Measurements from ENCODE around the gene LARGE1. TPM values are rescaled to one million over a fixed set of nuclear protein-coding genes. Genes with fewer than 3 reads are reported as not detected.

Gene LARGE1
- total and polyA plus RNA-seq, 2 experiments from 2014 or later, result 1.5 to 12.8 TPM

DNA sequence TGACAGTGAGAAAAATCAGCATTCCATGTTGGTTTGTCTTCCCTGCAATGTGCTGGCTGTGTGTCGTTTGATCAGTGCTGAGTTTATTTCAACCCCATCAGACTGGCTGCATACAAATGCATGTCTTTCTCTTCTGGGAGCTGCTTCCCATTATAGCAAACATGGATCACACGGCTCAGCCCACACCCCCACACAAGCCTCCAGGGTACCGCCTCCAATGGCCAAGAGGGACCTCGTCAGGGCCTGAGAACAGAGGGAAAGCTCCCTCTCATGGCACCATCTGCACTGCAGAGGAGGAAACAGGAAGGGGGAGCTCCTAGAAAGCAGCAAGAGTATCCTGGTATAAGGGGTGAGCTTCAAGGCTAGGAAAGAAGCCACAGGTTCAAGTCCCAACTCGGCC is 214.2 kb downstream of the LARGE1 start:
- 65 to 70% methylated on average over 5 of the region's 5 CpGs for WGBS, 2 experiments (ENCODE audit: low coverage in 1 of 2, low lambda C conversion rate in 2 of 2, missing lambda C conversion rate in 2 of 2)
- Histone ChIP-seq H3K4me1 (ENCODE audit: insufficient read depth) (no peaks in the 10 kb centered on the region), H3K79me2 (ENCODE audit: insufficient read depth) (no peaks in the 10 kb centered on the region), H3K9me3 (ENCODE audit: low read depth) (no peaks in the 10 kb centered on the region), H3K27me3 (replicated peaks; ENCODE audit: insufficient read depth) (no peaks in the 10 kb centered on the region), H3F3A (ENCODE audit: insufficient read depth) (no peaks in the 10 kb centered on the region), H2AFZ (no peak overlapping the region), H3K36me3 (ENCODE audit: low read depth) (no peaks in the 10 kb centered on the region), H3K4me3 (no peak overlapping the region), H3K27ac (no peak overlapping the region), H3K9me2 (ENCODE audit: insufficient read depth) (no peaks in the 10 kb centered on the region), H4K20me1 (ENCODE audit: insufficient read depth) (no peaks in the 10 kb centered on the region), H3K9ac (no peak overlapping the region), H3K4me2 (ENCODE audit: unreplicated experiment) (no peak overlapping the region)
- TF ChIP-seq EZH2 (IDR thresholded peaks at IDR 0.05; ENCODE audit: insufficient read depth, poor library complexity, severe bottlenecking), result no peak
- no peak for TF ChIP-seq EZH2phosphoT487 (IDR thresholded peaks at IDR 0.05; ENCODE audit: insufficient read depth, low read depth)
- DNase-seq, result no peak
- in situ Hi-C loops (cut with MboI), result no loop called here

DNA sequence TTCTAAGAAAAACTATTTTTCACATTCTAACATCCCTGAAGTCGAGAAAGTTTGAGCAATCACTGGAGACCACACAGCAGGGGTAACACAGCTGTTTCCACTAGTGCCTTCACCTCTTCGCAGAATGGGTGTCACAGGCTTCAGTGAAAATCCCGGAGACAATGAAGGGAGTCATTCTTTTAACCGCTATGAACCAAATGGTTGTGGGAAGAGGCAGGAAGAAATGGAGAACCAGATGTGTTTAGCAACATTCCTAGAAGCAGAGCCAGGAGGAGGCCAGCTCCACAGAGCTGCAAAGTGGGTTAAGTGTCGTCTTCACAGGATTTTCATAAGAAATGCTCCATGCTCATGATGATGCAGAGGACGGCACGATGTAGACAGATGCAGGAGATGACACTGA is 221.1 kb downstream of the LARGE1 start:
- TF ChIP-seq EZH2 (IDR thresholded peaks at IDR 0.05; ENCODE audit: insufficient read depth, poor library complexity, severe bottlenecking), result no peak
- TF ChIP-seq EZH2phosphoT487 (IDR thresholded peaks at IDR 0.05; ENCODE audit: insufficient read depth, low read depth), result no peak
- Histone ChIP-seq H3K9me3 (ENCODE audit: low read depth) (no peaks in the 10 kb centered on the region), H3K4me3 (no peak overlapping the region), H3K27me3 (replicated peaks; ENCODE audit: insufficient read depth) (no peaks in the 10 kb centered on the region), H3K27ac (no peak overlapping the region), H2AFZ (no peak overlapping the region), H3K4me2 (ENCODE audit: unreplicated experiment) (no peak overlapping the region), H4K20me1 (ENCODE audit: insufficient read depth) (no peaks in the 10 kb centered on the region), H3F3A (ENCODE audit: insufficient read depth) (no peaks in the 10 kb centered on the region), H3K4me1 (ENCODE audit: insufficient read depth) (no peaks in the 10 kb centered on the region), H3K79me2 (ENCODE audit: insufficient read depth) (no peaks in the 10 kb centered on the region), H3K9ac (no peak overlapping the region), H3K9me2 (ENCODE audit: insufficient read depth) (no peaks in the 10 kb centered on the region), H3K36me3 (ENCODE audit: low read depth) (no peaks in the 10 kb centered on the region)
- in situ Hi-C loops (cut with MboI), result no loop called here
- DNase-seq, result peak; percentile 1
- 27 to 43% methylated on average over 7 of the region's 7 CpGs for WGBS, 2 experiments (ENCODE audit: low coverage in 1 of 2, low lambda C conversion rate in 2 of 2, missing lambda C conversion rate in 2 of 2)

DNA sequence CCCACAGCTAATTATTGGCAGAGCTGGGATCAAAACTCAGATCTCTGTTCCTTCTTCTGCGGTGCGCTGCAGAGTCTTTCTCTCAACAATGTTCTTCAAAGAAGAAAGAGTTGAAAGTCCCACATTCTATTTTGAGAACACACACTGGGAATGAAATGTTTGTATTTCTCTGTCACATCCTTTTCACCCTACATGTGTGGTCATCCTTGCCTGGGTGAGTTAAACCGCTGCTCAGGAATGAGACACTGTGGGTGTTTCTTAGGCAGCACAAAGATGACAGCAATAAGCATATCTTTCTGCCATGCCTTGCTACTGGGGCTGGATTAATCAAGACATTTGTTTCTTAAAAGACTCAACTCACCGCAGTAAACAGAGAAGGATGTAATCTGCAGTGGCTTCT is 222.6 kb downstream of the LARGE1 start:
- no peak overlapping the region for H3K9ac ChIP-seq
- H3F3A ChIP-seq (ENCODE audit: insufficient read depth), result no peaks in the 10 kb centered on the region
- H3K36me3 ChIP-seq (ENCODE audit: low read depth), result no peaks in the 10 kb centered on the region
- peak; percentile 46 for DNase-seq
- H3K27ac ChIP-seq, result no peak overlapping the region
- H3K4me3 ChIP-seq, result no peak overlapping the region
- H3K4me2 ChIP-seq (ENCODE audit: unreplicated experiment), result no peak overlapping the region
- H3K4me1 ChIP-seq (ENCODE audit: insufficient read depth), result no peaks in the 10 kb centered on the region
- no peaks in the 10 kb centered on the region for H3K9me3 ChIP-seq (ENCODE audit: low read depth)
- 92 to 95% methylated on average over 4 of the region's 4 CpGs for WGBS, 2 experiments (ENCODE audit: low coverage in 1 of 2, low lambda C conversion rate in 2 of 2, missing lambda C conversion rate in 2 of 2)
- H3K27me3 ChIP-seq (replicated peaks; ENCODE audit: insufficient read depth), result no peaks in the 10 kb centered on the region
- in situ Hi-C loops (cut with MboI), result no loop called here
- H2AFZ ChIP-seq, result no peak overlapping the region
- H3K79me2 ChIP-seq (ENCODE audit: insufficient read depth), result no peaks in the 10 kb centered on the region
- no peaks in the 10 kb centered on the region for H3K9me2 ChIP-seq (ENCODE audit: insufficient read depth)
- TF ChIP-seq EZH2 (IDR thresholded peaks at IDR 0.05; ENCODE audit: insufficient read depth, poor library complexity, severe bottlenecking) (no peak), EZH2phosphoT487 (IDR thresholded peaks at IDR 0.05; ENCODE audit: insufficient read depth, low read depth) (no peak)
- no peaks in the 10 kb centered on the region for H4K20me1 ChIP-seq (ENCODE audit: insufficient read depth)

DNA sequence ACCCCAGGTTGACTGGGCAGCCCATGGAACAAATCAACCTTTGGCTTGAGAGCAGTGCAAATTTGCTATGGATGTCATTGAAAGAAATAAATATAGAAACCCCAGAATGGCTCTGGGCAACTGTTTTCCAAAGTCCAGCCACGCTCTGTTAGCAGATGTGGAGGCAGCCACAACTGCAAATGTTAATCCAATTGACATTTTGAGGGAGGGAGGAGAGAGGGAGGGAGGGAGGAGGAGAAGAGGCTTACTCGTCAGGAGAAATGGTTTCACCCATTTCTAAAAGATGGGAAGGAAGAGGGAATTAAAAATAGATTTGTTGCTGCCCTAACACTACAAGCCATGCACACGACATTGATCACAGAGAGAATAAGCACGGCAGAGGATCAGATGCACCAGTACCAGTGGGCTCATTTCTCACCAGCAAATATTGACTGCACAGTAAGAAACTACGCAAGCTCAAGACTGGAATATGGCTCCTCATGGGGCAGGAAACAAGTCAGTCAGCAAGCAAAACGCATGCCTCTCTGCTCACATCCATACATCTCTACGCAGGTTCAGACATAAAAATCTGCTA is 229.1 kb downstream of the LARGE1 start:
- WGBS, 2 experiments (ENCODE audit: low coverage in 1 of 2, low lambda C conversion rate in 2 of 2, missing lambda C conversion rate in 2 of 2), result 94 to 95% methylated on average over 7 of the region's 7 CpGs
- no peak overlapping the region for H3K9ac ChIP-seq
- no peaks in the 10 kb centered on the region for H3K4me1 ChIP-seq (ENCODE audit: insufficient read depth)
- H3K9me2 ChIP-seq (ENCODE audit: insufficient read depth), result no peaks in the 10 kb centered on the region
- no peak overlapping the region for H3K4me2 ChIP-seq (ENCODE audit: unreplicated experiment)
- H3F3A ChIP-seq (ENCODE audit: insufficient read depth), result no peaks in the 10 kb centered on the region
- no peaks in the 10 kb centered on the region for H4K20me1 ChIP-seq (ENCODE audit: insufficient read depth)
- no peaks in the 10 kb centered on the region for H3K9me3 ChIP-seq (ENCODE audit: low read depth)
- H3K4me3 ChIP-seq, result no peak overlapping the region
- TF ChIP-seq EZH2phosphoT487 (IDR thresholded peaks at IDR 0.05; ENCODE audit: insufficient read depth, low read depth) (no peak), EZH2 (IDR thresholded peaks at IDR 0.05; ENCODE audit: insufficient read depth, poor library complexity, severe bottlenecking) (no peak)
- no peaks in the 10 kb centered on the region for H3K36me3 ChIP-seq (ENCODE audit: low read depth)
- DNase-seq, result no peak
- no peaks in the 10 kb centered on the region for H3K79me2 ChIP-seq (ENCODE audit: insufficient read depth)
- H2AFZ ChIP-seq, result no peak overlapping the region
- no peak overlapping the region for H3K27ac ChIP-seq
- H3K27me3 ChIP-seq (replicated peaks; ENCODE audit: insufficient read depth), result no peaks in the 10 kb centered on the region
- in situ Hi-C loops (cut with MboI), result no loop called here

DNA sequence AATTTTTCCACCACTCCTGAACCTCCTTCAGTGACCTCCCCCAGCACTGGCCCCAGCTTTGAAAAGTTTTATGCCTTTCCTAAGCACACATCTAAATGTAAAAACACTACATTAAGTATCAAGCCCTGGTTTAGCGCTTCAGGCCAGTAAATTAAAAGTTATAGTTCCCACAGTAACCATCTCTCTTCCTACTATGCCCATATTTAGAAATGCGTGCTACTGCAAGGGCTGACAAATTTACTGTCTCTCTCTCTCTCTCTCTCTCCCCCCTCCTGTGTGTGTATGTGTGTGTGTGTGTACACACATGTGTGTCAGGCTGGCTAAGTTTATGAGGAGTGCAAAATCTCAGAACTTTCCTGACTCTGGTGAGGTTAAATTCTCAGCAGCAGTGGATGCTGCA is 231.4 kb downstream of the LARGE1 start:
- WGBS, 2 experiments (ENCODE audit: low coverage in 1 of 2, low lambda C conversion rate in 2 of 2, missing lambda C conversion rate in 2 of 2), result 94 to 96% methylated on average over 2 of the region's 2 CpGs
- DNase-seq, result no peak
- Histone ChIP-seq H3F3A (ENCODE audit: insufficient read depth) (no peaks in the 10 kb centered on the region), H3K9me3 (ENCODE audit: low read depth) (no peaks in the 10 kb centered on the region), H3K27me3 (replicated peaks; ENCODE audit: insufficient read depth) (no peaks in the 10 kb centered on the region), H4K20me1 (ENCODE audit: insufficient read depth) (no peaks in the 10 kb centered on the region), H3K4me1 (ENCODE audit: insufficient read depth) (no peaks in the 10 kb centered on the region), H2AFZ (no peak overlapping the region), H3K9me2 (ENCODE audit: insufficient read depth) (no peaks in the 10 kb centered on the region), H3K4me2 (ENCODE audit: unreplicated experiment) (no peak overlapping the region), H3K27ac (no peak overlapping the region), H3K4me3 (no peak overlapping the region), H3K36me3 (ENCODE audit: low read depth) (no peaks in the 10 kb centered on the region), H3K79me2 (ENCODE audit: insufficient read depth) (no peaks in the 10 kb centered on the region), H3K9ac (no peak overlapping the region)
- in situ Hi-C loops (cut with MboI), result no loop called here
- no peak for TF ChIP-seq EZH2phosphoT487 (IDR thresholded peaks at IDR 0.05; ENCODE audit: insufficient read depth, low read depth)
- TF ChIP-seq EZH2 (IDR thresholded peaks at IDR 0.05; ENCODE audit: insufficient read depth, poor library complexity, severe bottlenecking), result no peak

Data from GM23248 (cell line).